HTR-8/SVneo (cell line): Measurements from ENCODE around the gene CASR.

ENCODE experiments used
- DNase-seq: peaks from one replicate; pipeline ENCODE4 v3.0.0; 2011; ENCODE audit warnings: low spot score, mixed read lengths; ENCODE audit not compliant: insufficient read length
- FAIRE-seq: peaks from 2 replicates; lab custom pipeline; 2011; peaks lifted over from hg19 to GRCh38; lab: Jason Lieb, UNC

The CASR gene

GRCh38 chr3:122253581-122253980 is 70.1 kb downstream of the CASR start:
- FAIRE-seq (no peak), DNase-seq (no peak)

GRCh38 chr3:122255757-122256439 is 72.4 kb downstream of the CASR start:
- DNase-seq (no peak), FAIRE-seq (no peak)

- FAIRE-seq, result no peak
- DNase-seq, result no peak
Measured at GRCh38 chr3:122257644-122258364, 74.3 kb downstream of the CASR start.

- peak; percentile 80 for FAIRE-seq
- DNase-seq, result peak; percentile 71
Measured at GRCh38 chr3:122258757-122259371, 75.4 kb downstream of the CASR start.

DNA sequence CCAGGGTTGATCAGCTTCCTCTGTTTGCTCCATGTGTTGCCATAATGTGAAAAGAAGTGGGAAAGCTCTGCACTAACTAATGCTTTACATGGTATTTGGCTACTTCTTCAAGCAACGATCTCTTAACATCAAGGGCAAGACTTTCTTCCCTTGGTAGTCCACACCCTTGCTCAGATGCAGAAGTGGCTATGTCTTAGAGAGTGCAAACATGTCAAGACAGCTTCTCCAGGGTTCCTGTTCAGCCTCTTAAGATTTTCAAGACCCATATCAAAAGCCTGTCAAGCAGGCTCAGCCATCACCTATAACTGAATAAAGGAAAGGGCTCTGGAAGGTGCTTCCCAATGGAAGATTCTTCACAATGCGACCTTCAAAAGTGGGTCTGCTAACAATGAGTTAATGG is 76.7 kb downstream of the CASR start:
- FAIRE-seq (no peak), DNase-seq (no peak)

DNA sequence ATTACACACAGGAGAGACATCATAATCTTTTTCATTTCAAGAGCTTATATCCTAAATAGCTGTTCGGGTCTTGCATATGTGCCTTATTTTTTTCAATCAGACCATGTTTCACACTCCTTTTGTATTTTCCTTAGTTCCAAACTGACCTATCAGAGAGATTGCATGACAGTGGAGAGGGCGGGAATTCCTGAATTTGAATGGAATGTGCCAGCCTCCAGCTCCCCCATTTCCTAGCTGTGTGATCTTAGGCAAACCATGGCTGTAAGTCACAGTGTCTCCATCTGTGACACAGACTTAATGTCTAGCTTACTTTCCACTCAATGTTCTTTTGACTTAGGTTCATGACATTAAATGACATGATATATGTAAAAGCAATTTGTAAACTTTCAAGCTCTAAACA is 79.6 kb downstream of the CASR start:
- FAIRE-seq (no peak), DNase-seq (no peak)

GRCh38 chr3:122263974-122264588 is 80.6 kb downstream of the CASR start:
- FAIRE-seq (no peak), DNase-seq (no peak)

DNA sequence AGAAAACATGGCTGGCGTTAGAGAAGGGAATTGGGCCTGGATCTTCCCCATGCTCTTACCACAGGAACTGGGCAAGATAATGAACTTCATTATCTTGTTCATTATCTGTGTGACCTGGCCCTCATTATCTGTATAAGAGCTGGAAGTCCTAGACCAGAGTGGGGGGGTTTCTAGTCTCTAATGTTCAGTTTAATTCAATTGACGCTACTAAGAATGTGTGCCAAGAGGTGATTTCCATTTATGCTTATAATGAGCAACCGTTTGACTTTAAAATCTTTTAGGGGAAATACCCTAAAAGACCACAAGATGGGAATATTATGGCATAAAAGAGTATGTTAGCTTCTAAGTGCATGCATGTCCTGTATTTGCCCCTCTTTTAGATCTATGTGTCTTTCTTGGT is 82.5 kb downstream of the CASR start:
- DNase-seq (no peak), FAIRE-seq (no peak)

DNA sequence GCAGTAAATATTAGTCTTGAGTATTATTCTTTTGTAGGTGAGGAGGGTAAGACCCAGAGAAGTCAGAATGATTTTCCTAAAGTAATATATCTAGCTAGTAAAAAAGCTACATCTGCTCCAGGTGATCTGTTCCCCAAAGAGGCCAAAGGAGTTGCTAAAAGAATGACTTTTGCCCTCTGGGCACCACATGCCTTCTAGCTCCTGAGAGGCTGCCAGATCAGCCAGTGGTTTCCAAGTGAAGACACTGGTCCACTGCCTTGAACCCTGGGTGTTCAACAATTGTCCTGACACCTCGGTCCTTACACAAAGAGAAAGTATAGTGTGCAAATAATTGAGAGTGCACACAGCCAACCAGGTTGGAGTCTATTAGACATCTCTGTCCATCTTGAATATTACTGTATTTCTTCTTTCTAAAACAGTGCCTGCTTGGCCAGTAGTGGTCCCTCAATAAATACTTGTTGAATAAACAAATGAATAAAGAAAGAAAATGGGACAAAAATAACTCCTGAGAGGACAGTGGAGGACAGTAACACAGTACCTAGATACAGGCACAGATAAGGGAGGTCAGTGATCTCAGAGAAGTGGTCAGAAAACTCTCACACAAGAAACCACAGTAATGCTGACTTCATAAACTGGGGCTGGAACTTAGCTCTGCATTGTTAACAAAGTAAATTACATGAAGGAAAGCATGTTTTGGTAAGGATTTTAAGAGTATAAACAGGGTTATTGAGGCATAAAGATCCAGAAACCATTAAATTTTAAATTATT is 85.0 kb downstream of the CASR start:
- DNase-seq (no peak), FAIRE-seq (no peak)

DNA sequence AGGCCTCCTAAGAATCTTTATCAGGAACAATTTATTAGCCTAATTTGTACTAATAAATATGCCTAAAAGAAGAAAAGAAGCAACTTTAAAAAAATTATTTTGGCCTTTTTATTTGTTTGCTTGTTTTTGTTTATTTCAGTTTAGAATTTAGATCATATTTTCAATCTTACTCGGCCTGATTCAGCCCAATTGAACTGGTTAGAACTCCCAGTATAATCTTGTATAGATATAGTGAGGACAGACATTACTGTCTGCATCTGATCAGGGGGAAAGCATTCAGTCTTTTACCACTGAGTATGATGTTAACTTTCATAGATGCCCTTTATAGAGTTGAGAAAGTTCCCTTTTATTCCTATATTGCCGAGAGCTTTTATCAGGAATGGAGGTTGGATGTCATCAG is 85.6 kb downstream of the CASR start:
- DNase-seq (no peak), FAIRE-seq (no peak)

GRCh38 chr3:122271246-122271898 is 87.9 kb downstream of the CASR start:
- FAIRE-seq, result no peak

DNA sequence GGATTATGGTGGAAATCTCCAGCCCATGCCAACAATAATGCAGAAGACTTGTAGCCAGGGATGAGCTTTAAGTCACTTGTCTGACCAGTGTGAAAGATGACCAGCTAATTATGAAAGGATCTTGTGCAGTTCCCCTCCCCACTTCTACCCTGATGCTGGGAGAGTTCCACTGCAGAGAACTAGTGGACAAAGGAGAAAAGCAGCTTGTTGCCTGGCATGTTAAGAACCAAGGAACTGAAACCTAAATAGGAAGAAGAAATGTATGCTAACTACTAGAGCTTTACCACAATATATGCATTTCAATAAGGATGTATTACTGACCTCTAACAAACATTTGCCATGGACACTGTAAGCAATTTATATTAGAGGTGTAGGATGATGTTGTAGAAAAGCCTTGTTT is 89.4 kb downstream of the CASR start:
- no peak for FAIRE-seq

More at GRCh38 chr3:122271246-122271898, 87.9 kb downstream of the CASR start:
- DNase-seq, result no peak

DNA sequence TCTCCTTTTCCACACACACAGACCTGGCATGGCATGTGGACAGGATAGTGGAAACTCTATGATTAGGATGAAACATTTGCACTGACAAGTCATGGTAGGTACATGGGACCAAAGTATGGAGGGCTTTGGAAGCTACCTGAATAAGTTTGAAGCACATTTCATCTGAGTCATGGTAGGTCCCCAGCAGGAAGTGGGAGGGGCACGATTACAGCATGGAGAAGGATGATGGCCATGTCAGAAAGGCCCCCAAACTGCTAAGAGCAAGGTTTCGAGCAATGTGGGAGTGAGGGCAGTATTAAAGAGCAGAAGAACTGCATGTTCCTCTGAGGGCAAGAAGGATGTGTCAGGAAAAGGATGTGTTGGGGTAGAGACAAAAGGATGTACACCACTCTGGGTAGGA is 90.0 kb downstream of the CASR start:
- DNase-seq, result no peak
- FAIRE-seq, result no peak

More for the DNA sequence above, 89.4 kb downstream of the CASR start:
- DNase-seq, result no peak

DNA sequence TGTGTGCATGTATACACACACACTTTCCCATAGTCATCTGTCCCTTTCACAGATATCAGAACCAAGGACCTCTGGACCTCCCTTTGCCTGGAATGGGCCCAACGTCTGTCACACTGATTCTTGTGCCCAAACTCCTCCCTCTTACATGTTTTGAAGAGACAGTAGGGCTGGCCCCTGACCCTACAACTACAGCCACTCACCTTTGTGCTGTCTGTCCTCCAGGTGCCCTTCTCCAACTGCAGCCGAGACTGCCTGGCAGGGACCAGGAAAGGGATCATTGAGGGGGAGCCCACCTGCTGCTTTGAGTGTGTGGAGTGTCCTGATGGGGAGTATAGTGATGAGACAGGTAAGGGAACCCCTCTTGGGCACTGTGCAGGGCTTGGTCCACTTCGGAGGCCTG is 98.4 kb downstream of the CASR start:
- FAIRE-seq (no peak), DNase-seq (no peak)

- no peak for FAIRE-seq
Measured at GRCh38 chr3:122283796-122284445, 100.5 kb downstream of the CASR start.

GRCh38 chr3:122284486-122284885 is 101.0 kb downstream of the CASR start:
- FAIRE-seq, result no peak

More at GRCh38 chr3:122283796-122284445, 100.5 kb downstream of the CASR start:
- DNase-seq, result no peak

GRCh38 chr3:122294359-122294758 is 110.9 kb downstream of the CASR start:
- no peak for DNase-seq
- no peak for FAIRE-seq

More at GRCh38 chr3:122284486-122284885, 101.0 kb downstream of the CASR start:
- no peak for DNase-seq

DNA sequence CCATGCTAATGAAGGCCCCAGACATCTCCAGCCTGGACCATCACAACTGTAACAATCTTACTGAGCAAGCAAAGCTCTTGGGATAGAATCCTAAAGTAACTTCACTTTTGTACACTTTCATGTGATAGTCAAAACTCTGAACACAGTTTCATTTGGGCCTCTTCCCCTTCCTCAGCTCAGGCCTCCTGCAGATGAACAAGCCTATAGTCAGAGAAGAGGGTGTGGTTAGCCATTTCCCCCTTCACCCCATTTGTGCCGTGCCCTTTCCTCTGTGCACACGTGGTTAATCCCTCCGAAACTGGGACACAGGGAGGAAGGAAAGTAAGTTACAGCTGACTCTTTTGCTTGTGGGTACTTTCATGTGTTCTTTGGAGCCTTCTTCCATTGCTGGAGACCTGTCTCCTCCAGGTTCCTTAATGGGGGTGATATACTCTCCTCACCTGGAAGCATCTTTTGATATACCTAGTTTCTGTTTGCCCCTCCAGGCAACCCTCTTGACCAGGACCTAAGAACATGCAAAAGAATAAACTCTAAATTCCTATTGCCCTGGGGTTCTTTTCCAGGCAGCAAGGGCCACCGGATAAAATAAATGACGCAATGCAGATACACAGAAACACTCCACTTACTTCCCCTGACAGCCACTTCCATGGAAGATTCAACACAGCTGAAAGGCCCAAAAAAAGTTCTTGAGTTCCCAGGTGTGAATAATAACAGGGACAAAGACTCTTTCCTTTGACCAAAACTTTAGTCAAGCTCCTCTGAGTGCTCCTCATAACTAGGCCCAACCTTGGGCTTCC is 112.0 kb downstream of the CASR start:
- no peak for DNase-seq
- FAIRE-seq, result no peak
